ENCODE data around the gene CDK6. TPM values are rescaled to one million over a fixed set of nuclear protein-coding genes. Genes with fewer than 3 reads are reported as not detected.

The CDK6 gene
- total and polyA plus RNA-seq, 9 of the 15 experiments (the other 6 are each of a cell fraction or from before 2014, with no cell fraction given): 7.6 to 109 (median 44.4) TPM

GRCh38 chr7:92836489-92836999 lies at the start of gene CDK6 (continued):
- peak; percentile 97 for TF ChIP-seq ZBTB7A (IDR thresholded peaks at IDR 0.05; ENCODE audit: borderline replicate concordance, control insufficient read depth, low read depth, low read length)
- no peak for TF ChIP-seq PTRF (tag; IDR thresholded peaks at IDR 0.05)
- TF ChIP-seq MYBL2 (IDR thresholded peaks at IDR 0.05; ENCODE audit: low read depth): no peak
- TF ChIP-seq MYBL2 (CRISPR knock-in tag; IDR thresholded peaks at IDR 0.05; ENCODE audit: borderline replicate concordance): no peak
- no peak for TF ChIP-seq XRCC5 (IDR thresholded peaks at IDR 0.05; ENCODE audit: low read depth, low read length)
- no peak for TF ChIP-seq ZNF609 (CRISPR knock-in tag; IDR thresholded peaks at IDR 0.05; ENCODE audit: borderline replicate concordance)
- TF ChIP-seq ZNF512 (tag; IDR thresholded peaks at IDR 0.05): no peak
- no peak for TF ChIP-seq ZEB2 (IDR thresholded peaks at IDR 0.05)
- no peak for TF ChIP-seq TFE3 (CRISPR knock-in tag; IDR thresholded peaks at IDR 0.05)
- TF ChIP-seq PTTG1 (tag; IDR thresholded peaks at IDR 0.05; ENCODE audit: low read depth): no peak
- TF ChIP-seq ZNF592 (IDR thresholded peaks at IDR 0.05): 0 out of 2 replicates have a peak, but pooled peaks have one; percentile 20

Data from K562 (cell line).